ENCODE measurements around the gene OOSP3. TPM values are rescaled to one million over a fixed set of nuclear protein-coding genes. Genes with fewer than 3 reads are reported as not detected.

The OOSP3 gene
- polyA plus RNA-seq, 1 of the 3 experiments (the other 2 are of a cell fraction): not detected

- Histone ChIP-seq H3K9me3 (no peaks in the 10 kb centered on the region), H3K79me2 (ENCODE audit: insufficient read depth) (no peaks in the 10 kb centered on the region), H3K4me1 (ENCODE audit: control insufficient read depth in 1 of 2, insufficient read depth in 2 of 2, low read depth in 1 of 2, low read length in 1 of 2) (no peaks in the 10 kb centered on the region), H2AFZ (ENCODE audit: low read depth) (no peak overlapping the region), H4K20me1 (ENCODE audit: insufficient read depth) (no peaks in the 10 kb centered on the region), H3K4me2 (no peak overlapping the region), H3F3A (replicated peaks; ENCODE audit: insufficient read depth) (no peaks in the 10 kb centered on the region), H3K9me2 (0 out of 2 replicates have a peak, but pooled peaks cover 4% of the 10 kb centered on the region), H3K27me3 (ENCODE audit: insufficient read depth) (no peaks in the 10 kb centered on the region), H3K9ac (no peak overlapping the region), H3K4me3 (ENCODE audit: low read depth in 2 of 2, low read length in 1 of 2) (no peak overlapping the region), H3K27ac (ENCODE audit: low read depth in 2 of 2, low read length in 1 of 2) (no peak overlapping the region), H3K36me3 (replicated peaks in 1 of 2; ENCODE audit: control insufficient read depth in 1 of 2, insufficient read depth in 2 of 2, low read length in 1 of 2) (no peaks in the 10 kb centered on the region)
- POLR2A ChIA-PET: no interaction called here
- WGBS (ENCODE audit: low lambda C conversion rate): 0% methylated on average over 1 of the region's 1 CpG
- no peak for TF ChIP-seq IRF3 (IDR thresholded peaks at IDR 0.05; ENCODE audit: low read depth, low read length)
- no peak for TF ChIP-seq SMC3 (IDR thresholded peaks at IDR 0.05; ENCODE audit: low read depth, low read length)
- no peak for TF ChIP-seq FOSL2 (IDR thresholded peaks at IDR 0.05; ENCODE audit: borderline replicate concordance, low read depth)
- TF ChIP-seq MAX (IDR thresholded peaks at IDR 0.05; ENCODE audit: low read depth): no peak
- TF ChIP-seq NRF1 (IDR thresholded peaks at IDR 0.05; ENCODE audit: low read depth, low read length): no peak
- no peak for TF ChIP-seq MEF2A (IDR thresholded peaks at IDR 0.05; ENCODE audit: borderline replicate concordance, low read depth)
- no peak for TF ChIP-seq TCF12 (IDR thresholded peaks at IDR 0.05)
- no peak for TF ChIP-seq POLR2AphosphoS5 (IDR thresholded peaks at IDR 0.05; ENCODE audit: low read depth, low read length)
- no peak for TF ChIP-seq REST (IDR thresholded peaks at IDR 0.05; ENCODE audit: low read depth, low read length)
- TF ChIP-seq PBX3 (IDR thresholded peaks at IDR 0.05): no peak
- no peak for TF ChIP-seq JUND (IDR thresholded peaks at IDR 0.05)
- no peak for TF ChIP-seq TEAD4 (IDR thresholded peaks at IDR 0.05; ENCODE audit: borderline replicate concordance, insufficient read depth)
- no peak for DNase-seq
- CTCF ChIA-PET: interaction anchor here (1.7 kb wide), 1 partner anchor 15 kb away, joined by 4 read pairs; no protein-coding TSS in a partner anchor
These were observed 13.6 kb upstream of the OOSP3 start for GRCh38 chr11:59865031-59865430.
